K562 (cell line): Measurements from ENCODE around the gene TRMT1. TPM values are rescaled to one million over a fixed set of nuclear protein-coding genes. Genes with fewer than 3 reads are reported as not detected.

ENCODE experiments used
- ATAC-seq: fragments of 200-7000 bp; cut with Tn5 transposase; 3 replicates; pipeline ENCODE4 v1.9.1; 2020; ENCODE audit warnings: moderate library complexity
- BruUV-seq: library from RNA; stranded (reverse); fragments of 400-500 nt; replicated peaks from 2 replicates; lab custom pipeline; 2021; lab: Mats Ljungman, UMichigan
- CTCF ChIA-PET: fragments of 300-600 bp; formaldehyde crosslinking; extraction: SDS; loops from one replicate; lab custom pipeline; 2021; ENCODE audit warnings: low intra/inter-chr PET ratio; lab: Yijun Ruan, JAX
- POLR2A ChIA-PET: fragments of 300-600, 350-650 bp; sonication (Branson Sonifier 250); formaldehyde crosslinking; extraction: SDS; loops from one replicate; lab custom pipeline; 2021; ENCODE audit warnings: antibody characterized with exemption, inconsistent platforms; lab: Yijun Ruan, JAX
- DNase-seq, 4 experiments: peaks; one replicate each; pipeline versions ENCODE4 v3.0.0 to v3.0.0-alpha.2; 2011 to 2018; ENCODE audit warnings: low spot score in 3 of 4, mixed read lengths in 3 of 4; ENCODE audit errors: extremely low read depth in 1 of 4
- FAIRE-seq: peaks from 2 replicates; lab custom pipeline; 2011; peaks lifted over from hg19 to GRCh38; lab: Jason Lieb, UNC
- H2AFZ ChIP-seq: 2 replicates; pipeline ENCODE4 v1.6.0; 2011; ENCODE audit warnings: low read depth, low read length, control low read depth, inconsistent platforms
- H3K27ac ChIP-seq: fragments of 200-600 bp; 3 replicates; pipeline ENCODE4 v1.8.0; 2011; ENCODE audit warnings: low read depth, mild to moderate bottlenecking, control low read depth, inconsistent platforms, low read length, moderate library complexity, mixed read lengths; ENCODE audit errors: extremely low read depth
- H3K27me3 ChIP-seq, 2 experiments: fragments of 300-600 bp in 1 of 2; 2 replicates in 1 of 2; 3 replicates in 1 of 2; pipeline versions ENCODE4 v1.6.0 to v1.8.0; 2011; ENCODE audit warnings: inconsistent platforms in 2 of 2, low read length in 2 of 2, mild to moderate bottlenecking in 1 of 2, mixed read lengths in 1 of 2, moderate library complexity in 1 of 2; ENCODE audit not compliant: control insufficient read depth in 2 of 2, insufficient read depth in 2 of 2
- H3K36me3 ChIP-seq: fragments of 300-600 bp; 3 replicates; pipeline ENCODE4 v1.8.0; 2011; ENCODE audit warnings: mild to moderate bottlenecking, low read length, inconsistent platforms; ENCODE audit not compliant: control insufficient read depth, insufficient read depth
- H3K4me1 ChIP-seq, 2 experiments: fragments of 200-600 bp in 1 of 2; replicated peaks in 1 of 2; 2 replicates in 1 of 2; 3 replicates in 1 of 2; pipeline versions ENCODE4 v1.5.1 to v1.8.0; 2011; ENCODE audit warnings: inconsistent platforms in 2 of 2, low read length in 2 of 2, mild to moderate bottlenecking in 1 of 2, mixed read lengths in 1 of 2, moderate library complexity in 1 of 2; ENCODE audit not compliant: control insufficient read depth in 2 of 2, insufficient read depth in 2 of 2
- H3K4me2 ChIP-seq: 2 replicates; pipeline ENCODE4 v1.6.1; 2011; ENCODE audit warnings: low read length, control low read depth, inconsistent platforms, mixed read lengths; ENCODE audit not compliant: insufficient read depth
- H3K4me3 ChIP-seq: fragments of 200-600 bp; sonication (generic), shearing (Covaris generic); 2 replicates; pipeline ENCODE4 v1.5.1; 2016; ENCODE audit warnings: control low read depth, inconsistent platforms
- H3K79me2 ChIP-seq: fragments of 200-600 bp; 3 replicates; pipeline ENCODE4 v1.8.0; 2011; ENCODE audit warnings: low read length, inconsistent platforms; ENCODE audit not compliant: control insufficient read depth, insufficient read depth
- H3K9ac ChIP-seq, 2 experiments: 2 replicates each; pipeline versions ENCODE4 v1.6.0 to v1.6.1; 2011; ENCODE audit warnings: low read depth in 2 of 2, low read length in 2 of 2, control low read depth in 1 of 2, inconsistent platforms in 1 of 2, mild to moderate bottlenecking in 1 of 2, mixed read lengths in 1 of 2; ENCODE audit not compliant: insufficient read depth in 1 of 2
- H3K9me1 ChIP-seq: one replicate; pipeline ENCODE4 v1.6.0; 2011; ENCODE audit warnings: inconsistent platforms, mild to moderate bottlenecking, low read length, moderate library complexity; ENCODE audit not compliant: control insufficient read depth, insufficient read depth
- H3K9me3 ChIP-seq: replicated peaks from 2 replicates; pipeline ENCODE4 v1.5.1; 2011; ENCODE audit warnings: low read depth, low read length, inconsistent platforms; ENCODE audit not compliant: control insufficient read depth, insufficient read depth
- H4K20me1 ChIP-seq: replicated peaks from 2 replicates; pipeline ENCODE4 v1.6.1; 2011; ENCODE audit warnings: low read length, inconsistent platforms, mixed read lengths; ENCODE audit not compliant: control insufficient read depth, insufficient read depth
- DEAF1 ChIP-seq: fragments of 450-650 bp; formaldehyde crosslinking; IDR thresholded peaks from 2 replicates; pipeline ENCODE4 v1.4.0; 2020; ENCODE audit warnings: mild to moderate bottlenecking, moderate library complexity
- GATA2 ChIP-seq: sonication (generic); formaldehyde crosslinking; IDR thresholded peaks from 2 replicates; pipeline ENCODE4 v1.4.0; 2020; ENCODE audit warnings: mild to moderate bottlenecking, missing genetic modification reagents
- GTF2A2 ChIP-seq: IDR thresholded peaks from 2 replicates; pipeline ENCODE4 v1.6.1; 2016; ENCODE audit warnings: mild to moderate bottlenecking, missing genetic modification characterization, missing compliant biosample characterization
- RBM22 ChIP-seq: fragments of 200-400 bp; formaldehyde crosslinking; IDR thresholded peaks from 2 replicates; pipeline ENCODE4 v1.6.1; 2018; ENCODE audit warnings: low read length, low read depth; ENCODE audit not compliant: poor library complexity, severe bottlenecking
- TEAD2 ChIP-seq: fragments of 450-650 bp; IDR thresholded peaks from 2 replicates; pipeline ENCODE4 v1.6.1; 2016; ENCODE audit warnings: missing genetic modification characterization, control low read depth, missing compliant biosample characterization
- VEZF1 ChIP-seq: fragments of 200-800 bp; sonication (Bioruptor generic); IDR thresholded peaks from 2 replicates; pipeline ENCODE4 v1.6.1; 2017; ENCODE audit warnings: missing genetic modification characterization, missing compliant biosample characterization
- ZEB2 ChIP-seq: fragments of 450-650 bp; IDR thresholded peaks from 2 replicates; pipeline ENCODE4 v1.6.1; 2016
- ZNF121 ChIP-seq: sonication (generic); formaldehyde crosslinking; conservative IDR thresholded peaks from 2 replicates; pipeline ENCODE4 v1.8.0; 2022; ENCODE audit warnings: missing genetic modification reagents
- WGBS: fragments of 100-300 bp; shearing (Covaris generic); methylation state at CpG from one replicate; pipeline ENCODE4 v1.1.6; 2016; ENCODE audit warnings: low coverage, mixed read lengths; ENCODE audit not compliant: insufficient coverage; ENCODE audit errors: missing lambda C conversion rate; 5-methylcytosine and 5-hydroxymethylcytosine counted together
- in situ Hi-C: fragments of 300-500 bp; cut with MboI; formaldehyde crosslinking; loops from 4 replicates; pipeline ENCODE4 v1.15.0; 2018; ENCODE audit warnings: inconsistent platforms, mixed read lengths
- intact Hi-C: fragments of 100-400 bp; cut with micrococcal nuclease; formaldehyde crosslinking; loops from 2 replicates; pipeline ENCODE4 v1.14.2; 2022
- polyA plus RNA-seq, 8 experiments: library from polyadenylated mRNA; depleted of rRNA in 4 of 8; stranded (reverse) in 5 of 8; unstranded in 3 of 8; fragments of >200 nt; fragmentation: Nextera tagmentation in 2 of 8; fragmentation: Illumina TruSeq in 1 of 8; extraction: Ambion mirVana in 2 of 8; extraction: Trizol in 1 of 8; gene quantifications; 2 replicates each; pipeline versions ENCODE4 v1.2.1 to v1.2.3, GENCODE V29; 2011 to 2014; ENCODE audit warnings: inconsistent platforms in 1 of 8, missing spikeins in 1 of 8
- total RNA-seq, 7 experiments: library from RNA; depleted of rRNA in 6 of 7; stranded (reverse); fragments of >200 nt in 6 of 7; fragmentation: Illumina TruSeq in 2 of 7; extraction: Trizol in 2 of 7; gene quantifications; 2 replicates each; pipeline versions ENCODE4 v1.2.1 to v1.2.3, GENCODE V29; 2011 to 2021; ENCODE audit warnings: low replicate concordance in 1 of 7

Gene TRMT1
- total and polyA plus RNA-seq, 9 of the 15 experiments (the other 6 are each of a cell fraction or from before 2014, with no cell fraction given) = 5.8 to 158 (median 54.3) TPM

GRCh38 chr19:13079542-13079986 lies 37.0 kb downstream of the TRMT1 start (continued):
- TF ChIP-seq VEZF1 (peak; percentile 63), GTF2A2 (no peak), ZNF121 (no peak), DEAF1 (no peak)

DNA sequence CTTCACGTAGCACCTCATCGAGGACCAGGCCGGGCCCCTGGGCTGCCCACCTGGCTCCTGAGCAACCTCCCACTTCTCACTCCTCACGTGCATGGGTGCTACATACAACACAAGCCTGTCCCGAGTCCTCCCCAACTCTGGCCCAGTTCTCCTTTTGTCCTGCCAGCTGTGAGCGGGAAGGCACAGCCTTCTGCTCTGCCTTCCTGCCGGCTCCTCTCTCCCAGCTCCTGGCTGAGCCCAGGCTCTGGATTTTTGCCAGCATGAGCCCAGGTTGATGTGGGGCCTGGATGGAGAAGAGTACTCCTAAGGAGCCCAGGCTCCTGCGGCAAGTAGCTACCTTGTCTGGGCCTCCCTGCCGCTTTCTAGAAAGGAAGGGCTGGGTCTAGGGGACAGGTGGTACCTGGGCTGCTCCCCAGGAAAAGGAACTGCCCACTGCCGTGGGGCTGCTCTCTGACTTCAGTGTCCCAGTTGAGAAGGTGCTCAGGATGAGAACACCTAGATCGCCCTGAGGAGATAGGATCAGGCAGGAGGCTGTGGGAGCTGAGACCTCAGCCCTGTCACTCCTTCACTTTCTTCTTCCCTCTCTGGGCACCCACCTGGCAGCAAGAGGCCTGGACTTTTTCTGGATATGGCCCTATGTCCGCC lies 37.5 kb downstream of the TRMT1 start:
- H3K9ac ChIP-seq = peak overlapping the region; percentile 52 to 92
- CTCF ChIA-PET = no interaction called here
- POLR2A ChIA-PET = interaction anchor here (0.5 to 2.4 kb wide), 7 partner anchors 10 to 527 kb away, joined by 3 to 20 read pairs (median 4); partner anchors contain the start of gene RAD23A
- peak overlapping the region; percentile 83 for H2AFZ ChIP-seq
- no peak overlapping the region; the same call in 1 of the 2 replicates for H3K4me3 ChIP-seq
- peak overlapping the region; percentile 68 for H3K4me2 ChIP-seq
- TF ChIP-seq TEAD2 (tag) (no peak), ZEB2 (peak; percentile 72; the same call in 1 of the 2 replicates), GATA2 (CRISPR knock-in tag) (peak; percentile 49; the same call in 1 of the 2 replicates), RBM22 (peak; percentile 1)
- in situ Hi-C loops = no loop called here
- H3K4me1 ChIP-seq = peaks cover 31 to 82% of the 10 kb centered on the region in 2 experiments
- DNase-seq (peak in 2 of 4 experiments; percentile 65 to 69), ATAC-seq (peak; percentile 59), FAIRE-seq (no peak)
- no peaks in the 10 kb centered on the region for H3K9me1 ChIP-seq
- H3K27me3 ChIP-seq = no peaks in the 10 kb centered on the region
- no TSS peak for BruUV-seq
- no peaks in the 10 kb centered on the region for H3K79me2 ChIP-seq
- H3K36me3 ChIP-seq = peaks cover 42% of the 10 kb centered on the region; the same call in 2 of the 3 replicates
- 59% methylated on average over 12 of the region's 12 CpGs for WGBS
- peak overlapping the region; percentile 63 for H3K27ac ChIP-seq
- intact Hi-C loops = no loop called here
- H3K9me3 ChIP-seq = no peaks in the 10 kb centered on the region
- no peaks in the 10 kb centered on the region for H4K20me1 ChIP-seq
